Progenitor cell of endocrine pancreas (in vitro differentiated cells): ENCODE results near the gene PAX3. TPM values are rescaled to one million over a fixed set of nuclear protein-coding genes. Genes with fewer than 3 reads are reported as not detected.

Source experiments
- DNase-seq: peaks from one replicate; pipeline ENCODE4 v3.0.0; 2021; ENCODE audit warnings: low spot score; ENCODE audit not compliant: unreplicated experiment
- H3K27ac Mint-ChIP-seq: 2 replicates; pipeline ENCODE4 v1.8.0; 2021; ENCODE audit warnings: mild to moderate bottlenecking, moderate library complexity, mixed read lengths
- H3K27me3 Mint-ChIP-seq: 2 replicates; pipeline ENCODE4 v1.8.0; 2021; ENCODE audit warnings: mixed read lengths
- H3K36me3 Mint-ChIP-seq: 2 replicates; pipeline ENCODE4 v1.8.0; 2022; ENCODE audit warnings: mixed read lengths; ENCODE audit not compliant: insufficient read depth
- H3K4me1 Mint-ChIP-seq: 2 replicates; pipeline ENCODE4 v1.8.0; 2021; ENCODE audit warnings: low read depth, mixed read lengths
- H3K4me3 Mint-ChIP-seq: 2 replicates; pipeline ENCODE4 v1.8.0; 2021; ENCODE audit warnings: low read depth, mild to moderate bottlenecking, moderate library complexity, mixed read lengths
- H3K9me3 Mint-ChIP-seq: 2 replicates; pipeline ENCODE4 v1.8.0; 2021; ENCODE audit warnings: low read depth, mixed read lengths
- total RNA-seq: library from RNA; stranded (reverse); gene quantifications from 2 replicates; pipeline ENCODE4 v1.2.1, GENCODE V29; 2021
- TF ChIP-seq, protein P1 (sequence below): fragments of 200-600 bp; sonication (generic); IDR thresholded peaks from one replicate; pipeline ENCODE4 v1.5.0; 2021; ENCODE audit warnings: antibody characterized with exemption, mild to moderate bottlenecking; ENCODE audit not compliant: unreplicated experiment

Gene PAX3
- total RNA-seq, 1 donor from 2014 or later = not detected

DNA sequence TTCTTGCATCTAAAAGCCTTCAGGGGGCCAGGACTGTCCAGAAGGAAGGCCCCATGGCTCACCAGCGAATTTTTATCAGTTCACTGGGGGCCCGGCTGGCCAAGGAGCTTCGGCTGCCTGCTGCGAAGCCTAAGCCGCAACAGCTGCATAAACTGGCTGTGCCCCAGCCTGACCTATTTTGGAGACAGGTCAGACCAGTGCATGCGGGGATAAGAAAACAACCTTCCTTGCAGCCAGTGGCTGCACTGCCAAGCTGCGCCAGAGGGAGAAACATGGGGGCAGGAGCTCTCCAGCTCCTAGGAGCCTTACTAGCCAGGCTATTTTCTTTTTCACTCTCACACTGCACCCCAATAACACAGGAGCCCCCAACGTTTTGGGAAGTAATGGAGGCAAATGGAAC lies 15.2 kb downstream of the PAX3 start:
- no peak overlapping the region for H3K4me3 Mint-ChIP-seq
- H3K36me3 Mint-ChIP-seq = no peaks in the 10 kb centered on the region
- peaks cover 2% of the 10 kb centered on the region for H3K4me1 Mint-ChIP-seq
- no peak for DNase-seq
- peaks cover 96% of the 10 kb centered on the region for H3K27me3 Mint-ChIP-seq
- no peaks in the 10 kb centered on the region for H3K9me3 Mint-ChIP-seq
- H3K27ac Mint-ChIP-seq = no peak overlapping the region
- TF ChIP-seq, protein P1, sequence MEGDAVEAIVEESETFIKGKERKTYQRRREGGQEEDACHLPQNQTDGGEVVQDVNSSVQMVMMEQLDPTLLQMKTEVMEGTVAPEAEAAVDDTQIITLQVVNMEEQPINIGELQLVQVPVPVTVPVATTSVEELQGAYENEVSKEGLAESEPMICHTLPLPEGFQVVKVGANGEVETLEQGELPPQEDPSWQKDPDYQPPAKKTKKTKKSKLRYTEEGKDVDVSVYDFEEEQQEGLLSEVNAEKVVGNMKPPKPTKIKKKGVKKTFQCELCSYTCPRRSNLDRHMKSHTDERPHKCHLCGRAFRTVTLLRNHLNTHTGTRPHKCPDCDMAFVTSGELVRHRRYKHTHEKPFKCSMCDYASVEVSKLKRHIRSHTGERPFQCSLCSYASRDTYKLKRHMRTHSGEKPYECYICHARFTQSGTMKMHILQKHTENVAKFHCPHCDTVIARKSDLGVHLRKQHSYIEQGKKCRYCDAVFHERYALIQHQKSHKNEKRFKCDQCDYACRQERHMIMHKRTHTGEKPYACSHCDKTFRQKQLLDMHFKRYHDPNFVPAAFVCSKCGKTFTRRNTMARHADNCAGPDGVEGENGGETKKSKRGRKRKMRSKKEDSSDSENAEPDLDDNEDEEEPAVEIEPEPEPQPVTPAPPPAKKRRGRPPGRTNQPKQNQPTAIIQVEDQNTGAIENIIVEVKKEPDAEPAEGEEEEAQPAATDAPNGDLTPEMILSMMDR = no peak

DNA sequence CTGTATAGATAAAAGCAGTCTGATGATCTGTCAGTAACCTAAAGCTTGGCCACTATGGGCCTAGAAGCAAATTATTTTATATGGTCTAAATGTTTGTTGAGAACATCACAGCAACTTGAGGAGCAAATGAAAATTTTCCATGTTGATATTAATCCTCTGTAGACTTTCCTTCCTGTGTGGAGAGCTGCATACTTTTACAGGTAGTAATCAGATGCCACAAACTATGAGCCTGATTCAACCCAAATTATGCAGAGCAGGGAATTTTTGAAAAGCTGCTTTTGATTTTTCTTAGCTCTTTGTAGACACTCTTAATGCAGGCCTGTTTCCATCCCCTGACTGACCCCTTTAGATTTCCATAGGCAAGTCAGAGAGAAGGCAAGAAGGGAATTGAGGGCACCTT lies 17.3 kb downstream of the PAX3 start:
- peaks cover 97% of the 10 kb centered on the region for H3K27me3 Mint-ChIP-seq
- H3K9me3 Mint-ChIP-seq = no peaks in the 10 kb centered on the region
- no peaks in the 10 kb centered on the region for H3K36me3 Mint-ChIP-seq
- no peak for DNase-seq
- no peak overlapping the region for H3K27ac Mint-ChIP-seq
- no peak overlapping the region for H3K4me3 Mint-ChIP-seq
- TF ChIP-seq, protein P1 = no peak
- no peaks in the 10 kb centered on the region for H3K4me1 Mint-ChIP-seq

DNA sequence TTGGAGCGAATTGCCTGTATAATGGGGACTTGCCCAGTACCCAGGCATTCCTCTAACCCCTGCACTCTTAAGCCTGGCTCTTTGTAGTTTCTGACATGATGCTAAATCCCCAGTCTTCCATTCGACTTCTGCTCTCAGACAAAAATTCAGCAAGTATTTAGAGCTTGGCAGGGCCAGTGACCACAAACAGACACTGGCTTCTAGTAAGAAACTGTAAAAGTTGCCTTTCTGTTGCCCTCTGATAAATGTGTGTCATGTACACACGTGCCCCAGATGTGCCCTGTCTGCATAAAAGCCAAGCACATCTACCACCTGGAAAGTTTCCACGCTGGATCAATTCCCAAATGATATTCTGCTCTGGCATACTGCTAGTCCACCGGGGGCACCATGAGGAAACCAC lies 18.0 kb downstream of the PAX3 start:
- no peak for DNase-seq
- H3K4me3 Mint-ChIP-seq = no peak overlapping the region
- H3K4me1 Mint-ChIP-seq = no peaks in the 10 kb centered on the region
- peaks cover 97% of the 10 kb centered on the region for H3K27me3 Mint-ChIP-seq
- H3K9me3 Mint-ChIP-seq = no peaks in the 10 kb centered on the region
- TF ChIP-seq, protein P1 = no peak
- H3K27ac Mint-ChIP-seq = no peak overlapping the region
- H3K36me3 Mint-ChIP-seq = no peaks in the 10 kb centered on the region

DNA sequence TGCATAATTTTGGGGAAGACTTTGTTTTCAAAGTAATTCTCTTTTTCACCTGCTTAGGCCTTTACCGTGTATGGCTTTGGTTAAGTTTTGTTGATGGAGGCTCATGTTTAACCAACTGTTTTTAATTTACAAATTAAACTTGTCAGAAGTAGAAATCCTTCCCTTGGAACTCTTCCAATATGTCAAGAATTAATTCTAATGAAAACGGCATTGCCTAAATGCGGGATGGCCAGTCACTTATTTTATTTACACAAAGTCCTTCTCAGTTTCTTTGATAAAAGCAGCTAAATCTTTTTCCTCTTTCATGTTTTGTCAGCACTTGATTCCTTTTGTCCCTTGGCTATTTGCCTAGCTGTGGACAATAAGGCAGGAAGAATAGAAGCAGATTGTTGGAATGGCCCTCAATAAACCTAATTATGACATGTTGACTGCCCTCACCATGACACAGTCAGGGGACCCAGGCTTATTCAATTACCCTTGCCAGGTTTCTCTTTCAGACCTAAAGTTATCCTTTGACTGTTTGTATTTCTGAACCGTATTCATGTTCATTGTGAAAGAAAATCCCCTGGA lies 26.3 kb downstream of the PAX3 start:
- Mint-ChIP-seq H3K27ac (no peak overlapping the region), H3K9me3 (no peaks in the 10 kb centered on the region), H3K4me3 (no peak overlapping the region), H3K4me1 (no peaks in the 10 kb centered on the region), H3K36me3 (no peaks in the 10 kb centered on the region), H3K27me3 (peaks cover 93% of the 10 kb centered on the region)
- TF ChIP-seq, protein P1 = no peak
- DNase-seq = no peak

DNA sequence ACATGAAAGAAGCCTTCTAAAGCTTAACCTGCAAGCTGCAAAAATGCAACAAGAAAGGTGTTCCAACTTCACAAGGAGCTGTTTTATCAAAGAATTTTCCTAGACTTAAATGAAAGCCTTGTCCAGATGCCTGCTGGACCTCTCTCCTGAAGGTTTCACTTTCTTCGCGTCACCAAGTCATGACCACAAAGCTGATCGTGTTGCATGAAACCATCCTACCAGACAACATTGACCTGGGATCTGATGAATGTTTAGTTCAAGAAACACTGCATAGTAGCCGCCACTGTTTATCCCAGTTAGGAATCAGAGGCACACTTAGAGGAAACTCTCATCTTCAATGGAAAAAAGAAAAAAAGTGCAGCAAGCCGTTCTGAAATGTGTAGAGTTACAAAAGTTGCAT lies 26.9 kb downstream of the PAX3 start:
- Mint-ChIP-seq H3K27me3 (peaks cover 90% of the 10 kb centered on the region), H3K27ac (no peak overlapping the region), H3K4me3 (no peak overlapping the region), H3K4me1 (no peaks in the 10 kb centered on the region), H3K36me3 (no peaks in the 10 kb centered on the region), H3K9me3 (no peaks in the 10 kb centered on the region)
- TF ChIP-seq, protein P1 = no peak
- DNase-seq = no peak
